Measurements from ENCODE around the gene SCAPER. TPM values are rescaled to one million over a fixed set of nuclear protein-coding genes. Genes with fewer than 3 reads are reported as not detected.
"Not testable (repeated sequence)": the region's sequence is repeated elsewhere in the genome, so short reads cannot be mapped to it uniquely, and the experiment has no call there.

SCAPER gene
- total RNA-seq, 1 experiment from 2014 or later: 14.7 TPM

DNA sequence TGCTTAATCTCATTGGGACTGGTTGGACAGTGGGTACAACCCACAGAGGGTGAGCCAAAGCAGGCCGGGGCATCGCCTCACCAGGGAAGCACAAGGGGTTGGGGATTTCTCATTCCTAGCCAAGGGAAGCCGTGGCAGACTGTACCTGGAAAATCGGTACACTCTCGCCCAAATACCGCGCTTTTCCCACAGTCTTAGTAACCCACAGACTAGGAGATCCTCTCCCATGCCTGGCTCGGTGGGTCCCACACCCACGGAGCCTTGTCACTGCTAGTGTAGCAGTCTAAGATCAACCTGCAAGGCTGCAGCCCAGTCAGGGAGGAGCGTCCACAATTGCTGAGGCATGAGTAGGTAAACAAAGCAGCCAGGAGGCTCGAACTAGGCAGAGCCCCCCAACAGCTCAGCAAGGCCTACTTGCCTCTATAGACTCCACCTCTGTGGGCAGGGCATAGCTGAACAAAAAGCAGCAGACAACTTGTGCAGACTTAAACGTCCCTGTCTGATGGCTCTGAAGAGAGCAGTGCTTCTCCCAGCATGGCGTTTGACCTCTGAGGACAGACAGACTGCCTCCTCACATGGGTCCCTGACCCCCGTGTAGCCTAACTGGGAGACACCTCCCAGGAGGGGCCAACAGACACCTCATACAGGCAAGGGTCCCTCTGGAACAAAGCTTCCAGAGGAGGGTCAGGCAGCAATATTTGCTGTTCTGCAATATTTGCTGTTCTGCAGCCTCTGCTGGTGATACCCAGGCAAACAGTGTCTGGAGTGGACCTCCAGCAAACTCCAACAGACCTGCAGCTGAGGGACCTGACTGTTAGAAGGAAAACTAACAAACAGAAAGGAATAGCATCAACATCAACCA, 17.6 kb downstream of the SCAPER start:
- CTCF ChIA-PET; H3K4me3 ChIP-seq (replicated peaks in 1 of 2; ENCODE audit: low read depth in 1 of 2, low read length in 2 of 2); H3K4me1 ChIP-seq (ENCODE audit: control insufficient read depth in 1 of 2, insufficient read depth in 2 of 2, low read length in 2 of 2); intact Hi-C loops (cut with micrococcal nuclease); H3K79me2 ChIP-seq (ENCODE audit: insufficient read depth, low read length); H3K36me3 ChIP-seq (ENCODE audit: control insufficient read depth in 1 of 2, insufficient read depth in 2 of 2, low read length in 2 of 2); POLR2A ChIA-PET; RAD21 ChIA-PET (ENCODE audit: low non-redundant PET in 1 of 2, low total read pairs in 2 of 2, uncharacterized antibody in 2 of 2, unreplicated experiment in 2 of 2); H3K9ac ChIP-seq (ENCODE audit: low read length); H3K9me2 ChIP-seq (ENCODE audit: insufficient read depth); H4K20me1 ChIP-seq (ENCODE audit: insufficient read depth); H3K4me2 ChIP-seq (ENCODE audit: low read length); H3K27ac ChIP-seq (ENCODE audit: low read depth, low read length); ATAC-seq; H3K27me3 ChIP-seq (ENCODE audit: insufficient read depth, low read length); BruUV-seq (replicated peaks); H3K9me3 ChIP-seq (ENCODE audit: control insufficient read depth in 1 of 2, insufficient read depth in 1 of 2, low read depth in 1 of 2, low read length in 2 of 2); DNase-seq (ENCODE audit: low read depth, low spot score); H2AFZ ChIP-seq (ENCODE audit: low read depth, low read length, poor library complexity, severe bottlenecking): not testable (repeated sequence)

DNA sequence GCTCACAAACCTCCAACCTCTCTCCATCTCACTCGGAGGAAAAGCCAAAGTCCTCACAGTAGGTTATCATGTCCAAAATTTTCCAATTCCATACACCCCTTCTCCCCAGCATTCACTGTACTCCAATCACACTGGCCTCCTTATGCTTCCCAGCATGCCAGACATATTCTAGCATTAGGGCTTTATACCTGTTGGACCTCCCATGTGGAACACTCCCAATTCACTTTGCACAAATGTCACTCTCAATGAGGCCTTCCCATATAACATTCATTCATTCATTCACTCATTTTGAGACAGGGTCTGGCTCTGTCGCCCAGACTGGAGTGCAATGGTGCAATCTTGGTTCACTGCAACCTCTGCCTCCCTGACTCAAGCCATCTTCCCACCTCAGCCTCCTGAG, 19.9 kb downstream of the SCAPER start:
- no peaks in the 10 kb centered on the region for H3K27me3 ChIP-seq (ENCODE audit: insufficient read depth, low read length)
- POLR2A ChIA-PET: no interaction called here
- intact Hi-C loops (cut with micrococcal nuclease): no loop called here
- no peaks in the 10 kb centered on the region for H3K4me1 ChIP-seq (ENCODE audit: control insufficient read depth in 1 of 2, insufficient read depth in 2 of 2, low read length in 2 of 2)
- no peak overlapping the region for H3K27ac ChIP-seq (ENCODE audit: low read depth, low read length)
- ATAC-seq (no peak), DNase-seq (ENCODE audit: low read depth, low spot score) (no peak)
- no peaks in the 10 kb centered on the region for H4K20me1 ChIP-seq (ENCODE audit: insufficient read depth)
- H3K4me3 ChIP-seq (replicated peaks in 1 of 2; ENCODE audit: low read depth in 1 of 2, low read length in 2 of 2): no peak overlapping the region
- BruUV-seq (replicated peaks): no TSS peak
- no peaks in the 10 kb centered on the region for H3K79me2 ChIP-seq (ENCODE audit: insufficient read depth, low read length)
- H3K4me2 ChIP-seq (ENCODE audit: low read length): no peak overlapping the region
- no peaks in the 10 kb centered on the region for H3K9me2 ChIP-seq (ENCODE audit: insufficient read depth)
- no peaks in the 10 kb centered on the region for H3K36me3 ChIP-seq (ENCODE audit: control insufficient read depth in 1 of 2, insufficient read depth in 2 of 2, low read length in 2 of 2)
- no peak overlapping the region for H3K9ac ChIP-seq (ENCODE audit: low read length)
- H3K9me3 ChIP-seq (ENCODE audit: control insufficient read depth in 1 of 2, insufficient read depth in 1 of 2, low read depth in 1 of 2, low read length in 2 of 2): no peaks in the 10 kb centered on the region
- RAD21 ChIA-PET (ENCODE audit: low non-redundant PET in 1 of 2, low total read pairs in 2 of 2, uncharacterized antibody in 2 of 2, unreplicated experiment in 2 of 2): no interaction called here
- CTCF ChIA-PET: no interaction called here
- no peak overlapping the region for H2AFZ ChIP-seq (ENCODE audit: low read depth, low read length, poor library complexity, severe bottlenecking)
- no peak for TF ChIP-seq EGR1 (IDR thresholded peaks at IDR 0.05; ENCODE audit: low read depth)
- TF ChIP-seq, protein P1, sequence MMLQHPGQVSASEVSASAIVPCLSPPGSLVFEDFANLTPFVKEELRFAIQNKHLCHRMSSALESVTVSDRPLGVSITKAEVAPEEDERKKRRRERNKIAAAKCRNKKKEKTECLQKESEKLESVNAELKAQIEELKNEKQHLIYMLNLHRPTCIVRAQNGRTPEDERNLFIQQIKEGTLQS (IDR thresholded peaks at IDR 0.05): no peak
- TF ChIP-seq, protein P2, sequence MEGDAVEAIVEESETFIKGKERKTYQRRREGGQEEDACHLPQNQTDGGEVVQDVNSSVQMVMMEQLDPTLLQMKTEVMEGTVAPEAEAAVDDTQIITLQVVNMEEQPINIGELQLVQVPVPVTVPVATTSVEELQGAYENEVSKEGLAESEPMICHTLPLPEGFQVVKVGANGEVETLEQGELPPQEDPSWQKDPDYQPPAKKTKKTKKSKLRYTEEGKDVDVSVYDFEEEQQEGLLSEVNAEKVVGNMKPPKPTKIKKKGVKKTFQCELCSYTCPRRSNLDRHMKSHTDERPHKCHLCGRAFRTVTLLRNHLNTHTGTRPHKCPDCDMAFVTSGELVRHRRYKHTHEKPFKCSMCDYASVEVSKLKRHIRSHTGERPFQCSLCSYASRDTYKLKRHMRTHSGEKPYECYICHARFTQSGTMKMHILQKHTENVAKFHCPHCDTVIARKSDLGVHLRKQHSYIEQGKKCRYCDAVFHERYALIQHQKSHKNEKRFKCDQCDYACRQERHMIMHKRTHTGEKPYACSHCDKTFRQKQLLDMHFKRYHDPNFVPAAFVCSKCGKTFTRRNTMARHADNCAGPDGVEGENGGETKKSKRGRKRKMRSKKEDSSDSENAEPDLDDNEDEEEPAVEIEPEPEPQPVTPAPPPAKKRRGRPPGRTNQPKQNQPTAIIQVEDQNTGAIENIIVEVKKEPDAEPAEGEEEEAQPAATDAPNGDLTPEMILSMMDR (IDR thresholded peaks at IDR 0.05 in 2 of 3, conservative IDR thresholded peaks at IDR 0.05 in 1 of 3; ENCODE audit: borderline replicate concordance in 1 of 3, insufficient read depth in 1 of 3, low read depth in 2 of 3, low read length in 2 of 3): no peak

All from HCT116 (cell line).